Adrenal gland (tissue), 12 donors: Measurements from ENCODE around the gene MYLK4. TPM values are rescaled to one million over a fixed set of nuclear protein-coding genes. Genes with fewer than 3 reads are reported as not detected.

Experiments
- DNase-seq, 7 donors: peaks; one replicate each; pipeline ENCODE4 v3.0.0-alpha.2; 2019 to 2020
- H3K27ac ChIP-seq, 5 donors: fragments of 200-600 bp; sonication (generic) in 4 of 5; 1 replicate in 3 of 5; 2 replicates in 2 of 5; pipeline versions ENCODE4 v1.5.1 to v1.8.0; 2016 to 2020; ENCODE audit warnings: mild to moderate bottlenecking in 1 of 5
- H3K27me3 ChIP-seq: fragments of 200-600 bp; 2 replicates; pipeline ENCODE4 v1.8.0; 2021
- H3K36me3 ChIP-seq, 2 donors: fragments of 200-600 bp; replicated peaks in 1 of 2; 1 replicate in 1 of 2; 2 replicates in 1 of 2; pipeline versions ENCODE4 v1.5.1 to v1.8.0; 2018 to 2022
- H3K4me1 ChIP-seq, 2 donors: fragments of 200-600 bp; replicated peaks in 1 of 2; 1 replicate in 1 of 2; 2 replicates in 1 of 2; pipeline versions ENCODE4 v1.5.1 to v1.8.0; 2018 to 2021
- H3K4me3 ChIP-seq, 4 donors: fragments of 200-600 bp; sonication (generic) in 3 of 4; one replicate each; pipeline ENCODE4 v1.5.1; 2016 to 2018
- H3K9me3 ChIP-seq, 3 donors: fragments of 200-600 bp; sonication (generic) in 1 of 3; replicated peaks in 1 of 3; 1 replicate in 2 of 3; 2 replicates in 1 of 3; pipeline versions ENCODE4 v1.5.1 to v1.8.0; 2016 to 2021
- CTCF ChIP-seq, 6 experiments: fragments of 450-650 bp in 4 of 6; fragments of 200-600 bp in 2 of 6; sonication (generic) in 1 of 6; IDR thresholded peaks; 1 replicate in 5 of 6; 2 replicates in 1 of 6; pipeline versions ENCODE4 v1.5.1 to v1.8.0; 2016 to 2021; ENCODE audit warnings: antibody characterized with exemption in 6 of 6, mild to moderate bottlenecking in 2 of 6, moderate library complexity in 1 of 6
- POLR2A ChIP-seq, 2 donors: fragments of 450-650 bp; IDR thresholded peaks; one replicate each; pipeline ENCODE4 v1.6.1; 2017; ENCODE audit warnings: antibody characterized with exemption in 2 of 2, mild to moderate bottlenecking in 2 of 2, moderate library complexity in 1 of 2
- WGBS, 4 donors: extraction: QIAGEN DNeasy Blood & Tissue Kit in 2 of 4; methylation state at CpG; one replicate each; pipeline versions ENCODE4 v1.1.5 to v1.1.7; 2013 to 2017; 5-methylcytosine and 5-hydroxymethylcytosine counted together
- intact Hi-C, 2 donors: fragments of 100-400 bp; cut with DNase I; formaldehyde crosslinking; loops; one replicate each; pipeline versions ENCODE4 v1.14.1 to v1.15.0; 2022 to 2023
- polyA plus RNA-seq, 3 donors: library from polyadenylated mRNA; stranded (reverse); fragments of 200-250 nt in 2 of 3; fragments of 350-450 nt in 1 of 3; fragmentation: Illumina TruSeq in 1 of 3; extraction: RNeasy Lipid Tissue Mini Kit (QIAGEN cat#74804) in 1 of 3; gene quantifications; one replicate each; pipeline ENCODE4 v1.2.3, GENCODE V29; 2013 to 2014
- total RNA-seq, 9 donors: library from RNA; depleted of rRNA in 4 of 9; stranded (reverse); fragments of >200 nt in 4 of 9; fragments of 120-200 nt in 1 of 9; fragmentation: NEBNext Ultra II Directional in 1 of 9; extraction: Animal tissue kit (Norgen Biotek cat#: 25700) in 1 of 9; gene quantifications; one replicate each; pipeline versions ENCODE4 v1.1.0 to v1.2.4, GENCODE V29; 2013 to 2023
- donor health status: healthy with polysubstance abuse.
- donor health status: Bipolar disorder and iron deficiency.
- donor health status: DM: yes; HTN: yes; CAD: no.
- donor health status: DM: no; HTN: no; CAD: no.
- donor health status: DM: no; HTN: no; CAD: no.
- donor health status: DM: yes; HTN: yes; CAD: no.

MYLK4 gene
- total and polyA plus RNA-seq, 12 donors = 0.35 to 0.90 (median 0.68) TPM

GRCh38 chr6:2687456-2687855 lies 63.3 kb downstream of the MYLK4 start:
- no peak for DNase-seq
- no peak for TF ChIP-seq CTCF (IDR thresholded peaks at IDR 0.05)
- no peak for TF ChIP-seq POLR2A (IDR thresholded peaks at IDR 0.05)
- Histone ChIP-seq H3K4me3 (no peak overlapping the region), H3K27me3 (no peaks in the 10 kb centered on the region), H3K36me3 (no peaks in the 10 kb centered on the region), H3K27ac (no peak overlapping the region), H3K4me1 (no peaks in the 10 kb centered on the region), H3K9me3 (no peaks in the 10 kb centered on the region)
- intact Hi-C loops = no loop called here
- WGBS, 4 donors = 83 to 91% (median 85%) methylated on average over 7 of the region's 7 CpGs

- no peaks in the 10 kb centered on the region for H3K36me3 ChIP-seq
- H3K9me3 ChIP-seq = no peaks in the 10 kb centered on the region
- DNase-seq = no peak
- TF ChIP-seq CTCF (IDR thresholded peaks at IDR 0.05) (no peak), POLR2A (IDR thresholded peaks at IDR 0.05) (no peak)
- H3K27me3 ChIP-seq = no peaks in the 10 kb centered on the region
- H3K4me3 ChIP-seq = no peak overlapping the region
- no peak overlapping the region for H3K27ac ChIP-seq
- WGBS, 4 donors = 77 to 90% (median 83%) methylated on average over 11 of the region's 11 CpGs
- intact Hi-C loops = no loop called here
- no peaks in the 10 kb centered on the region for H3K4me1 ChIP-seq
Observed at GRCh38 chr6:2686515-2686914, 64.2 kb downstream of the MYLK4 start.

GRCh38 chr6:2684766-2685754 lies 65.7 kb downstream of the MYLK4 start:
- intact Hi-C loops = no loop called here

More at GRCh38 chr6:2684766-2685754, 65.7 kb downstream of the MYLK4 start:
- no peak for DNase-seq
- Histone ChIP-seq H3K36me3 (no peaks in the 10 kb centered on the region), H3K4me1 (no peaks in the 10 kb centered on the region), H3K27ac (no peak overlapping the region), H3K9me3 (no peaks in the 10 kb centered on the region), H3K4me3 (no peak overlapping the region), H3K27me3 (no peaks in the 10 kb centered on the region)
- 92 to 96% (median 95%) methylated on average over 25 to 30 of the region's 30 CpGs for WGBS, 4 donors
- TF ChIP-seq POLR2A (IDR thresholded peaks at IDR 0.05) (no peak), CTCF (IDR thresholded peaks at IDR 0.05) (no peak)
